GM12801 (cell line): Measurements from ENCODE around the gene B4GALNT1.

Source experiments
- TF ChIP-seq, protein P1 (sequence below): IDR thresholded peaks from one replicate; pipeline ENCODE4 v1.5.1; 2011; ENCODE audit warnings: control low read depth; ENCODE audit not compliant: insufficient read length; ENCODE audit errors: extremely low read depth

Gene B4GALNT1

DNA sequence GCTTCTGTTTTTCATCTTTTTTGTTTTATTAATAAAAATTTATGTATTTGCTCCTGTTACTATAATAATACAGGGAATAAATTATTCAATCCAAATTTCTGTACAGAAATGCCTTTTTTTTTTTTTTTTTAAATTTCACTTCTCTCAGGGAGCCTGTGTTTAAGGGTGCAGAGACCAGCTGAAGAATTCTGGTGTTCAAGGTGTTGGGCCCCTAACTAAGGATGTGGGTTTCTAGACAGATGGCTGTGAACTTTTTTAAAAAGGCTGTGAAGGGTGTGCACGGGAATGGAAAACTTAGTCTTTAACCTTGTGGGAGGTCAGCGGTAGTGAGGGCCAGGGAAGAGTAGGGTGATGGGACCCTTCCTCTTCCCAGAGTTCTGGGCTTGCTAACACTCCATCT is 29.7 kb downstream of the B4GALNT1 start:
- TF ChIP-seq, protein P1, sequence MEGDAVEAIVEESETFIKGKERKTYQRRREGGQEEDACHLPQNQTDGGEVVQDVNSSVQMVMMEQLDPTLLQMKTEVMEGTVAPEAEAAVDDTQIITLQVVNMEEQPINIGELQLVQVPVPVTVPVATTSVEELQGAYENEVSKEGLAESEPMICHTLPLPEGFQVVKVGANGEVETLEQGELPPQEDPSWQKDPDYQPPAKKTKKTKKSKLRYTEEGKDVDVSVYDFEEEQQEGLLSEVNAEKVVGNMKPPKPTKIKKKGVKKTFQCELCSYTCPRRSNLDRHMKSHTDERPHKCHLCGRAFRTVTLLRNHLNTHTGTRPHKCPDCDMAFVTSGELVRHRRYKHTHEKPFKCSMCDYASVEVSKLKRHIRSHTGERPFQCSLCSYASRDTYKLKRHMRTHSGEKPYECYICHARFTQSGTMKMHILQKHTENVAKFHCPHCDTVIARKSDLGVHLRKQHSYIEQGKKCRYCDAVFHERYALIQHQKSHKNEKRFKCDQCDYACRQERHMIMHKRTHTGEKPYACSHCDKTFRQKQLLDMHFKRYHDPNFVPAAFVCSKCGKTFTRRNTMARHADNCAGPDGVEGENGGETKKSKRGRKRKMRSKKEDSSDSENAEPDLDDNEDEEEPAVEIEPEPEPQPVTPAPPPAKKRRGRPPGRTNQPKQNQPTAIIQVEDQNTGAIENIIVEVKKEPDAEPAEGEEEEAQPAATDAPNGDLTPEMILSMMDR: no peak

DNA sequence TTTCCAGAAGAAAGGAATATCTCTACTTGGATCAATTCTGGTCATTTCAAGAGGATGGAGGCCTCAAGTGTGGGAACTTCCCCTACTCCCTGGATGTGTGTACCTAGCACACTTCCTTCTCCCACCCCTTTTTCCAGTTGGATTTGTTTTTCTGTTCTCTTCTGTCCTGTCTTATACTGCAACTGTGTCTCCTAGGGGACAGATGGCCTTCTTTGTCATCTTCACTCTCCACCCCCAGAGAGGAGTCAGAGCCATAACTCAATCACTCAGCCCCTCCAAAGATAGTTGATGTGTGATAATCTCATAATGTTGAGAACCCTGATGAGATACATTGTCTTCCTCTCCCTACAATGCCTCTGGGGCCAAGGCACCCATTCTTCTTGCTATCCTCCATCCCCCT is 30.5 kb downstream of the B4GALNT1 start:
- TF ChIP-seq, protein P1: no peak

- TF ChIP-seq, protein P1: no peak
Observed at GRCh38 chr12:57600395-57600794, 32.6 kb downstream of the B4GALNT1 start.

DNA sequence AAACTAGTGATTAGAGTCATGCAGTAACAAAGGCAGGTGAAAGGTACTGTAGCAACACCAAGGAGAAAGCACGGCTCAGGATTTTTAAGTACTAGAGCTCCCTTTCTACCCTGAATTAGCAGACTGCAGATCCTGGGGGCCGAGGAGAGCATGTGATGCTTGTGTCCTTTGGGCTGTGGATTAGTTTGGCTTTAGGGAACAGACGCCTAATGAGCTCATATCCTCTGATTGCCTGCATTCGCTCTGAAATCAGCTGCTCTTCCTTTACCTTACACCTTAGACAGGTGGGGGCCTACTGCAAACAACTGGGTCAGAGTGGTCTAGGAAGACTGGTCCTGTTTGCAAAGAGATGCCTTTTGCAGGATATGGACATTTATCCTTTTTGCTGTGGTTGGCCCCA is 39.8 kb downstream of the B4GALNT1 start:
- TF ChIP-seq, protein P1: no peak

- TF ChIP-seq, protein P1: no peak
Observed at GRCh38 chr12:57592551-57593165, 40.3 kb downstream of the B4GALNT1 start.

GRCh38 chr12:57591782-57592325 is 41.1 kb downstream of the B4GALNT1 start:
- TF ChIP-seq, protein P1: no peak

GRCh38 chr12:57590864-57591781 is 41.9 kb downstream of the B4GALNT1 start, which contains the start of gene PIP4K2C:
Gene PIP4K2C (plus strand): TSS chr12:57591192. CDS start chr12:57591290, 98 bp downstream.
- TF ChIP-seq, protein P1: no peak
